ENCODE data around the gene SH3GLB1.

DNA sequence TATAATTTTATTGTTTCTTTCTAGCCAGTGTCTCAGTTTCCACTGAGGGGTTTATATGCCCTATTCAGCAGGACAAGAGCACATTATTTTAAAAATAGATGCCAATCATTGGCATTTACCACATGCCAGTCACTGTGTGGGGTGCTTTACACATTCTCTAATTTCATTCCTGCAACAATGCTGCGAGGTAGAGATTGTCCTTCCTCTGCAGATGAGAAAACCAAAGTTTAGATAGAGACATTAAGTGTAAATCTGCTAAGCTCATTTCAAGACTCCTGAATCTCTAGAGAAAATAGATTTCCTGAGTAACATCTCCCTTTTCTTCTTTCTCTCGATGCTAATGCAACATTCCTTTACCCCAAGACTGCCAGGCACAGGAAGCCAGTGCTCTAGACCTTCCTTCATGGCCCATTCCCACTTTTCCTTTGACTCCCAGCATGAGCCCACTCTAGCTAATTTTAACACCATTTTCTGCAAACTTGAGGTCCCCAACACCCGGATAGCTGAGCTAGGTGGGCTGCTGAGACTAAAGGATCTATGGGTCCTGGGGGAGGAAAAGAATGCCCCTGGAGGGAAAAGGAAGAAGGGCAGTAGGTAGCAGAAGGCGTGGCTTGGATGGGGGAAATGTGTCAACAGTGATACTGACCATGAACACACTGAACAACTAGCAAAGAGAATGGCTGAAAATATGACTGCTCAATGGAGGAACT, 50.0 kb downstream of the SH3GLB1 start:
- TF ChIP-seq POLR2A (IDR thresholded peaks at IDR 0.05; ENCODE audit: low read length) (no peak), GATA1 (IDR thresholded peaks at IDR 0.05; ENCODE audit: low read depth, low read length) (no peak)

Data from erythroblast (primary cell).